ENCODE results near the gene KIAA0040.

KIAA0040 gene

GRCh38 chr1:175217721-175218531, 25.4 kb upstream of the KIAA0040 start:
- H3K36me3 ChIP-seq (ENCODE audit: insufficient read depth, low read length) = no peaks in the 10 kb centered on the region
- no peak overlapping the region for H3K4me3 ChIP-seq (ENCODE audit: low read length)
- H3K4me2 ChIP-seq (ENCODE audit: low read length) = no peak overlapping the region
- no peaks in the 10 kb centered on the region for H3K9me3 ChIP-seq (replicated peaks; ENCODE audit: low read length)
- H3K4me1 ChIP-seq (ENCODE audit: control insufficient read depth, insufficient read depth, low read length) = no peaks in the 10 kb centered on the region
- no peak overlapping the region for H3K9ac ChIP-seq (ENCODE audit: low read depth, low read length)
- H3K27me3 ChIP-seq (ENCODE audit: control insufficient read depth, insufficient read depth, low read length) = no peaks in the 10 kb centered on the region

GRCh38 chr1:175216444-175216843, 23.9 kb upstream of the KIAA0040 start:
- H3K27me3 ChIP-seq (ENCODE audit: control insufficient read depth, insufficient read depth, low read length) = no peaks in the 10 kb centered on the region
- H3K4me2 ChIP-seq (ENCODE audit: low read length) = no peak overlapping the region
- H3K36me3 ChIP-seq (ENCODE audit: insufficient read depth, low read length) = no peaks in the 10 kb centered on the region
- no peaks in the 10 kb centered on the region for H3K4me1 ChIP-seq (ENCODE audit: control insufficient read depth, insufficient read depth, low read length)
- H3K4me3 ChIP-seq (ENCODE audit: low read length) = no peak overlapping the region
- H3K9ac ChIP-seq (ENCODE audit: low read depth, low read length) = no peak overlapping the region
- no peaks in the 10 kb centered on the region for H3K9me3 ChIP-seq (replicated peaks; ENCODE audit: low read length)

GRCh38 chr1:175211656-175212055, 19.1 kb upstream of the KIAA0040 start:
- H3K27me3 ChIP-seq (ENCODE audit: control insufficient read depth, insufficient read depth, low read length) = no peaks in the 10 kb centered on the region
- H3K4me2 ChIP-seq (ENCODE audit: low read length) = no peak overlapping the region
- H3K36me3 ChIP-seq (ENCODE audit: insufficient read depth, low read length) = no peaks in the 10 kb centered on the region
- H3K9me3 ChIP-seq (replicated peaks; ENCODE audit: low read length) = no peaks in the 10 kb centered on the region
- H3K9ac ChIP-seq (ENCODE audit: low read depth, low read length) = no peak overlapping the region
- no peaks in the 10 kb centered on the region for H3K4me1 ChIP-seq (ENCODE audit: control insufficient read depth, insufficient read depth, low read length)
- H3K4me3 ChIP-seq (ENCODE audit: low read length) = no peak overlapping the region

- Histone ChIP-seq H3K9me3 (replicated peaks; ENCODE audit: low read length) (no peaks in the 10 kb centered on the region), H3K9ac (ENCODE audit: low read depth, low read length) (no peak overlapping the region), H3K4me3 (ENCODE audit: low read length) (no peak overlapping the region), H3K27me3 (ENCODE audit: control insufficient read depth, insufficient read depth, low read length) (no peaks in the 10 kb centered on the region), H3K4me2 (ENCODE audit: low read length) (no peak overlapping the region), H3K4me1 (ENCODE audit: control insufficient read depth, insufficient read depth, low read length) (no peaks in the 10 kb centered on the region), H3K36me3 (ENCODE audit: insufficient read depth, low read length) (no peaks in the 10 kb centered on the region)
Measured at GRCh38 chr1:175210744-175211143, 18.2 kb upstream of the KIAA0040 start.

GRCh38 chr1:175209493-175209921, 16.9 kb upstream of the KIAA0040 start:
- H3K27me3 ChIP-seq (ENCODE audit: control insufficient read depth, insufficient read depth, low read length) = no peaks in the 10 kb centered on the region
- no peak overlapping the region for H3K4me2 ChIP-seq (ENCODE audit: low read length)
- no peaks in the 10 kb centered on the region for H3K36me3 ChIP-seq (ENCODE audit: insufficient read depth, low read length)
- no peak overlapping the region for H3K4me3 ChIP-seq (ENCODE audit: low read length)
- H3K9ac ChIP-seq (ENCODE audit: low read depth, low read length) = no peak overlapping the region
- no peaks in the 10 kb centered on the region for H3K4me1 ChIP-seq (ENCODE audit: control insufficient read depth, insufficient read depth, low read length)
- no peaks in the 10 kb centered on the region for H3K9me3 ChIP-seq (replicated peaks; ENCODE audit: low read length)

- H3K9ac ChIP-seq (ENCODE audit: low read depth, low read length) = no peak overlapping the region
- H3K4me1 ChIP-seq (ENCODE audit: control insufficient read depth, insufficient read depth, low read length) = no peaks in the 10 kb centered on the region
- no peaks in the 10 kb centered on the region for H3K36me3 ChIP-seq (ENCODE audit: insufficient read depth, low read length)
- H3K9me3 ChIP-seq (replicated peaks; ENCODE audit: low read length) = no peaks in the 10 kb centered on the region
- H3K4me3 ChIP-seq (ENCODE audit: low read length) = no peak overlapping the region
- H3K27me3 ChIP-seq (ENCODE audit: control insufficient read depth, insufficient read depth, low read length) = no peaks in the 10 kb centered on the region
- H3K4me2 ChIP-seq (ENCODE audit: low read length) = no peak overlapping the region
Measured at GRCh38 chr1:175208773-175209492, 16.4 kb upstream of the KIAA0040 start.

- H3K4me3 ChIP-seq (ENCODE audit: low read length) = no peak overlapping the region
- H3K9me3 ChIP-seq (replicated peaks; ENCODE audit: low read length) = no peaks in the 10 kb centered on the region
- no peaks in the 10 kb centered on the region for H3K4me1 ChIP-seq (ENCODE audit: control insufficient read depth, insufficient read depth, low read length)
- H3K9ac ChIP-seq (ENCODE audit: low read depth, low read length) = no peak overlapping the region
- H3K36me3 ChIP-seq (ENCODE audit: insufficient read depth, low read length) = no peaks in the 10 kb centered on the region
- no peaks in the 10 kb centered on the region for H3K27me3 ChIP-seq (ENCODE audit: control insufficient read depth, insufficient read depth, low read length)
- no peak overlapping the region for H3K4me2 ChIP-seq (ENCODE audit: low read length)
Measured at GRCh38 chr1:175207971-175208370, 15.4 kb upstream of the KIAA0040 start.

- Histone ChIP-seq H3K27me3 (ENCODE audit: control insufficient read depth, insufficient read depth, low read length) (no peaks in the 10 kb centered on the region), H3K9ac (ENCODE audit: low read depth, low read length) (no peak overlapping the region), H3K9me3 (replicated peaks; ENCODE audit: low read length) (no peaks in the 10 kb centered on the region), H3K36me3 (ENCODE audit: insufficient read depth, low read length) (no peaks in the 10 kb centered on the region), H3K4me3 (ENCODE audit: low read length) (no peak overlapping the region), H3K4me2 (ENCODE audit: low read length) (no peak overlapping the region), H3K4me1 (ENCODE audit: control insufficient read depth, insufficient read depth, low read length) (no peaks in the 10 kb centered on the region)
Measured at GRCh38 chr1:175206687-175207086, 14.1 kb upstream of the KIAA0040 start.

GRCh38 chr1:175204330-175204729, 11.8 kb upstream of the KIAA0040 start:
- Histone ChIP-seq H3K27me3 (ENCODE audit: control insufficient read depth, insufficient read depth, low read length) (no peaks in the 10 kb centered on the region), H3K9ac (ENCODE audit: low read depth, low read length) (no peak overlapping the region)

GRCh38 chr1:175203570-175204068, 11.0 kb upstream of the KIAA0040 start:
- no peak overlapping the region for H3K4me2 ChIP-seq (ENCODE audit: low read length)
- no peaks in the 10 kb centered on the region for H3K9me3 ChIP-seq (replicated peaks; ENCODE audit: low read length)
- H3K4me3 ChIP-seq (ENCODE audit: low read length) = no peak overlapping the region
- no peak overlapping the region for H3K9ac ChIP-seq (ENCODE audit: low read depth, low read length)
- H3K36me3 ChIP-seq (ENCODE audit: insufficient read depth, low read length) = no peaks in the 10 kb centered on the region
- no peaks in the 10 kb centered on the region for H3K4me1 ChIP-seq (ENCODE audit: control insufficient read depth, insufficient read depth, low read length)
- H3K27me3 ChIP-seq (ENCODE audit: control insufficient read depth, insufficient read depth, low read length) = no peaks in the 10 kb centered on the region

More at GRCh38 chr1:175204330-175204729, 11.8 kb upstream of the KIAA0040 start:
- H3K4me3 ChIP-seq (ENCODE audit: low read length) = no peak overlapping the region
- no peak overlapping the region for H3K4me2 ChIP-seq (ENCODE audit: low read length)
- H3K9me3 ChIP-seq (replicated peaks; ENCODE audit: low read length) = no peaks in the 10 kb centered on the region
- H3K4me1 ChIP-seq (ENCODE audit: control insufficient read depth, insufficient read depth, low read length) = no peaks in the 10 kb centered on the region
- H3K36me3 ChIP-seq (ENCODE audit: insufficient read depth, low read length) = no peaks in the 10 kb centered on the region

- no peaks in the 10 kb centered on the region for H3K4me1 ChIP-seq (ENCODE audit: control insufficient read depth, insufficient read depth, low read length)
- no peak overlapping the region for H3K4me3 ChIP-seq (ENCODE audit: low read length)
- H3K9me3 ChIP-seq (replicated peaks; ENCODE audit: low read length) = no peaks in the 10 kb centered on the region
- H3K27me3 ChIP-seq (ENCODE audit: control insufficient read depth, insufficient read depth, low read length) = no peaks in the 10 kb centered on the region
- no peak overlapping the region for H3K4me2 ChIP-seq (ENCODE audit: low read length)
- no peaks in the 10 kb centered on the region for H3K36me3 ChIP-seq (ENCODE audit: insufficient read depth, low read length)
- H3K9ac ChIP-seq (ENCODE audit: low read depth, low read length) = no peak overlapping the region
Measured at GRCh38 chr1:175200678-175201521, 8.3 kb upstream of the KIAA0040 start.

Measured in skeletal muscle satellite cell (primary cell).